ENCODE measurements around the gene LRRC43.

DNA sequence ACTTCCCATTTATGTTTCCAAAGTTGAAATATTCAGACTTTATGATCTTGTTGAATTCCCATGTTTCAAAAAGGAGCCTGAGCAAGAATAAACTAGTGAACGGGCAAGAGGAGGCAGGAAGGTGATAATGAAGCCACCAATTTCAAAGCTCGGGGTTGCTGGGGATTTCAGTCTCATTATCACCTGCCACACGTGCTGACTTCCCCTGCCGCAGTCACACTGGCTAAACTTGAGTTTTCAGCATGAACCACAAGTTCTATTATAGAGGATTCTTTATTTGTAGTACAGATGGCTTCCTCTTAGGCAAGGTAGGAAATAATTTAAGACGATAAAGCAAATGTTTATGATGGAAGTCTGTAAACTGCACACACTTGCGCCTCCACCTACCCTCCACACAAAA, 61.0 kb downstream of the LRRC43 start:
- no peak for TF ChIP-seq GATA2 (IDR thresholded peaks at IDR 0.05; ENCODE audit: low read depth, low read length)
- TF ChIP-seq GATA3 (IDR thresholded peaks at IDR 0.05; ENCODE audit: low read depth, low read length): no peak

Data from SH-SY5Y (cell line).